ENCODE results near the gene CXCL1.

The CXCL1 gene

GRCh38 chr4:73859614-73860088, 9.5 kb upstream of the CXCL1 start:
- DNase-seq (ENCODE audit: insufficient read length, low spot score) (no peak), FAIRE-seq (no peak)

GRCh38 chr4:73860181-73860580, 9.0 kb upstream of the CXCL1 start:
- TF ChIP-seq POLR2AphosphoS5 (IDR thresholded peaks at IDR 0.05; ENCODE audit: low read depth, low read length) (no peak), TAF1 (IDR thresholded peaks at IDR 0.05; ENCODE audit: low read depth, low read length) (no peak), SPI1 (IDR thresholded peaks at IDR 0.05; ENCODE audit: low read depth, low read length) (no peak), POLR2A (IDR thresholded peaks at IDR 0.05; ENCODE audit: low read depth, low read length) (no peak), PAX5 (IDR thresholded peaks at IDR 0.05; ENCODE audit: insufficient read depth, low read length, severe bottlenecking) (no peak), POU2F2 (IDR thresholded peaks at IDR 0.05; ENCODE audit: low read depth, low read length) (no peak)
- DNase-seq (ENCODE audit: insufficient read length, low spot score): no peak
- FAIRE-seq: no peak

More at GRCh38 chr4:73859614-73860088, 9.5 kb upstream of the CXCL1 start:
- TF ChIP-seq POLR2AphosphoS5 (IDR thresholded peaks at IDR 0.05; ENCODE audit: low read depth, low read length) (no peak), SPI1 (IDR thresholded peaks at IDR 0.05; ENCODE audit: low read depth, low read length) (no peak), TAF1 (IDR thresholded peaks at IDR 0.05; ENCODE audit: low read depth, low read length) (no peak), POLR2A (IDR thresholded peaks at IDR 0.05; ENCODE audit: low read depth, low read length) (no peak), POU2F2 (IDR thresholded peaks at IDR 0.05; ENCODE audit: low read depth, low read length) (no peak), PAX5 (IDR thresholded peaks at IDR 0.05; ENCODE audit: insufficient read depth, low read length, severe bottlenecking) (no peak)

GRCh38 chr4:73860917-73861316, 8.3 kb upstream of the CXCL1 start:
- TF ChIP-seq POLR2A (IDR thresholded peaks at IDR 0.05; ENCODE audit: low read depth, low read length) (no peak), PAX5 (IDR thresholded peaks at IDR 0.05; ENCODE audit: insufficient read depth, low read length, severe bottlenecking) (no peak), POU2F2 (IDR thresholded peaks at IDR 0.05; ENCODE audit: low read depth, low read length) (no peak), POLR2AphosphoS5 (IDR thresholded peaks at IDR 0.05; ENCODE audit: low read depth, low read length) (no peak), TAF1 (IDR thresholded peaks at IDR 0.05; ENCODE audit: low read depth, low read length) (no peak), SPI1 (IDR thresholded peaks at IDR 0.05; ENCODE audit: low read depth, low read length) (no peak)
- DNase-seq (ENCODE audit: insufficient read length, low spot score) (no peak), FAIRE-seq (no peak)

- FAIRE-seq (no peak), DNase-seq (ENCODE audit: insufficient read length, low spot score) (no peak)
- no peak for TF ChIP-seq POLR2AphosphoS5 (IDR thresholded peaks at IDR 0.05; ENCODE audit: low read depth, low read length)
- no peak for TF ChIP-seq SPI1 (IDR thresholded peaks at IDR 0.05; ENCODE audit: low read depth, low read length)
- no peak for TF ChIP-seq PAX5 (IDR thresholded peaks at IDR 0.05; ENCODE audit: insufficient read depth, low read length, severe bottlenecking)
- no peak for TF ChIP-seq POU2F2 (IDR thresholded peaks at IDR 0.05; ENCODE audit: low read depth, low read length)
- TF ChIP-seq TAF1 (IDR thresholded peaks at IDR 0.05; ENCODE audit: low read depth, low read length): no peak
- no peak for TF ChIP-seq POLR2A (IDR thresholded peaks at IDR 0.05; ENCODE audit: low read depth, low read length)
Measured at GRCh38 chr4:73862322-73862721, 6.9 kb upstream of the CXCL1 start.

- TF ChIP-seq POLR2AphosphoS5 (IDR thresholded peaks at IDR 0.05; ENCODE audit: low read depth, low read length): no peak
- no peak for TF ChIP-seq PAX5 (IDR thresholded peaks at IDR 0.05; ENCODE audit: insufficient read depth, low read length, severe bottlenecking)
- TF ChIP-seq TAF1 (IDR thresholded peaks at IDR 0.05; ENCODE audit: low read depth, low read length): no peak
- TF ChIP-seq SPI1 (IDR thresholded peaks at IDR 0.05; ENCODE audit: low read depth, low read length): no peak
- FAIRE-seq: no peak
- DNase-seq (ENCODE audit: insufficient read length, low spot score): no peak
Measured at GRCh38 chr4:73864365-73864764, 4.8 kb upstream of the CXCL1 start.

- no peak for TF ChIP-seq TAF1 (IDR thresholded peaks at IDR 0.05; ENCODE audit: low read depth, low read length)
- no peak for TF ChIP-seq POU2F2 (IDR thresholded peaks at IDR 0.05; ENCODE audit: low read depth, low read length)
- FAIRE-seq: no peak
- no peak for DNase-seq (ENCODE audit: insufficient read length, low spot score)
Measured at GRCh38 chr4:73864961-73865360, 4.2 kb upstream of the CXCL1 start.

- TF ChIP-seq TAF1 (IDR thresholded peaks at IDR 0.05; ENCODE audit: low read depth, low read length) (no peak), PAX5 (IDR thresholded peaks at IDR 0.05; ENCODE audit: insufficient read depth, low read length, severe bottlenecking) (no peak), POLR2A (IDR thresholded peaks at IDR 0.05; ENCODE audit: low read depth, low read length) (no peak), POU2F2 (IDR thresholded peaks at IDR 0.05; ENCODE audit: low read depth, low read length) (no peak), SPI1 (IDR thresholded peaks at IDR 0.05; ENCODE audit: low read depth, low read length) (no peak), POLR2AphosphoS5 (IDR thresholded peaks at IDR 0.05; ENCODE audit: low read depth, low read length) (no peak)
- FAIRE-seq: no peak
- DNase-seq (ENCODE audit: insufficient read length, low spot score): no peak
Measured at GRCh38 chr4:73865431-73866096, 3.6 kb upstream of the CXCL1 start.

- DNase-seq (ENCODE audit: insufficient read length, low spot score) (no peak), FAIRE-seq (no peak)
- TF ChIP-seq PAX5 (IDR thresholded peaks at IDR 0.05; ENCODE audit: insufficient read depth, low read length, severe bottlenecking) (no peak), POLR2A (IDR thresholded peaks at IDR 0.05; ENCODE audit: low read depth, low read length) (no peak), POLR2AphosphoS5 (IDR thresholded peaks at IDR 0.05; ENCODE audit: low read depth, low read length) (no peak), TAF1 (IDR thresholded peaks at IDR 0.05; ENCODE audit: low read depth, low read length) (no peak), SPI1 (IDR thresholded peaks at IDR 0.05; ENCODE audit: low read depth, low read length) (no peak), POU2F2 (IDR thresholded peaks at IDR 0.05; ENCODE audit: low read depth, low read length) (no peak)
Measured at GRCh38 chr4:73866246-73866645, 2.9 kb upstream of the CXCL1 start.

GRCh38 chr4:73867783-73868182, 1.4 kb upstream of the CXCL1 start:
- TF ChIP-seq POU2F2 (IDR thresholded peaks at IDR 0.05; ENCODE audit: low read depth, low read length): no peak
- no peak for TF ChIP-seq POLR2A (IDR thresholded peaks at IDR 0.05; ENCODE audit: low read depth, low read length)
- TF ChIP-seq POLR2AphosphoS5 (IDR thresholded peaks at IDR 0.05; ENCODE audit: low read depth, low read length): no peak
- TF ChIP-seq SPI1 (IDR thresholded peaks at IDR 0.05; ENCODE audit: low read depth, low read length): no peak
- no peak for TF ChIP-seq PAX5 (IDR thresholded peaks at IDR 0.05; ENCODE audit: insufficient read depth, low read length, severe bottlenecking)
- no peak for TF ChIP-seq TAF1 (IDR thresholded peaks at IDR 0.05; ENCODE audit: low read depth, low read length)
- DNase-seq (ENCODE audit: insufficient read length, low spot score) (no peak), FAIRE-seq (no peak)

Data from GM12891 (cell line).